Bronchial epithelial cell (primary cell): ENCODE measurements around the gene HOXD4. TPM values are rescaled to one million over a fixed set of nuclear protein-coding genes. Genes with fewer than 3 reads are reported as not detected.

Source experiments
- DNase-seq: peaks from one replicate; pipeline ENCODE4 v3.0.0-alpha.2; 2010; ENCODE audit warnings: low read depth
- FAIRE-seq: peaks from 2 replicates; lab custom pipeline; 2011; peaks lifted over from hg19 to GRCh38; lab: Jason Lieb, UNC
- H3K27me3 ChIP-seq: 2 replicates; pipeline ENCODE4 v1.5.1; 2011; ENCODE audit warnings: low read length; ENCODE audit not compliant: control insufficient read depth, insufficient read depth
- H3K36me3 ChIP-seq: 2 replicates; pipeline ENCODE4 v1.5.1; 2011; ENCODE audit warnings: low read length; ENCODE audit not compliant: control insufficient read depth, insufficient read depth
- H3K4me3 ChIP-seq: 2 replicates; pipeline ENCODE4 v1.5.1; 2011; ENCODE audit warnings: mild to moderate bottlenecking, low read depth, low read length, control low read depth
- total RNA-seq: library from RNA; depleted of rRNA; stranded (reverse); fragments of >200 nt; gene quantifications from 2 replicates; pipeline ENCODE4 v1.2.1, GENCODE V29; 2014
- TF ChIP-seq, protein P1 (sequence below): IDR thresholded peaks from 2 replicates; pipeline ENCODE4 v1.5.1; 2011; ENCODE audit warnings: mild to moderate bottlenecking, moderate library complexity, low read length, control low read depth, inconsistent platforms; ENCODE audit not compliant: insufficient read depth, severe bottlenecking

Gene HOXD4
- total RNA-seq, 1 donor from 2014 or later: not detected

DNA sequence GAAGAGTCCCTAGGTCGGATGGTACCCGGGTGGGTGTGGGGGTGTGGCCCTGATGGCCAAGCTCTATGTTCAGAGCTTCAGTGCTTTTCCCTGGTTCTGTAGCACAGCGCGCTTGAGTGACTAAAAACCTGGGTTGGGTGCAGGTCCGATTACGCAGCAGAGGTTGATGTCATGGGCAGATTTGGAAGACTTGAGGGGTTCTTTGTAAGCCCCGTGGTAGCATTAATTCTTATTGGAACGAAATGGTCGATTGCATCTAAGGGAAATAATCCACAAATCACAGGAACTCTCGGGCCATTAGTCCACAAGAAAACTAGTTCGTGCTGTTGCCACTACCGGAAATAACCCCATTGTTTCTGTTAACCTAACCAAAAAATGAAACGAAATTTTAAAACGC is 12.8 kb upstream of the HOXD4 start:
- FAIRE-seq: no peak
- H3K4me3 ChIP-seq: no peak overlapping the region

DNA sequence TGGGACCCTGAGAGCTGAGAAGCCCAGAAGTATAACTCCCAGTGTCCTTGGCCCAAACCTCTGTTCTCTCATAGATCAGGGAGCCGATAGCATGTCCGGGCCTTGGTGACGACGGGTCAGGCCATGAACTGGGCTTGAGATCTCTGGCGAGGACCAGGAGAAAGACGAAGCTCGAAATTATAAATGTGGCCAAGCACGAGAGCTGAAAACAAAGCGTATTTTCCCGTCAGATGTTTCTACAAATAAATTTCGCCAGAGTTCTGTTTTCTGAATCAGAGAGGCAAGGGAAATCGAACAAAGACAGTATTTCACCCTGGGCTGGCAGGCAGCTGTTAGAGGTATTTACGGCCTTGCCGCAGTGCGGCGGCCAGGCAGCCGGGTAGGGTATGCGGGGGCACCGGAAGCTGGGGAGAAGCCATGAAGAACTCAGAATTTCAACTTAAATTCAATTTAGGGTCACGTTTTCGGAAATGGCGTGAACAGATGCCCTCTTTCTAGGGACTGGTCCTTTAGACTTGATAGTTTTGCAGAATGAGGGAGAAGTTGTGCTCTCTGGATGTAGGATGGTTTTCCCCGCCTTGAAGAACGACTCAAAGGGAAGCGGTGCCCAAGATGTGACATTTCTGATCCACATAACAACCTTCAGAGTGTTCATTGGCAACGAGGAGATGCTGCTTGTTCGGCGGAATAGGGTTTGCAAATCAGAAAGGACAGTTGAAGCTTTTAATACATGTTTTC is 12.3 kb upstream of the HOXD4 start:
- Histone ChIP-seq H3K4me3 (no peak overlapping the region), H3K27me3 (peaks cover 52% of the 10 kb centered on the region), H3K36me3 (no peaks in the 10 kb centered on the region)
- DNase-seq (no peak), FAIRE-seq (no peak)
- TF ChIP-seq, protein P1, sequence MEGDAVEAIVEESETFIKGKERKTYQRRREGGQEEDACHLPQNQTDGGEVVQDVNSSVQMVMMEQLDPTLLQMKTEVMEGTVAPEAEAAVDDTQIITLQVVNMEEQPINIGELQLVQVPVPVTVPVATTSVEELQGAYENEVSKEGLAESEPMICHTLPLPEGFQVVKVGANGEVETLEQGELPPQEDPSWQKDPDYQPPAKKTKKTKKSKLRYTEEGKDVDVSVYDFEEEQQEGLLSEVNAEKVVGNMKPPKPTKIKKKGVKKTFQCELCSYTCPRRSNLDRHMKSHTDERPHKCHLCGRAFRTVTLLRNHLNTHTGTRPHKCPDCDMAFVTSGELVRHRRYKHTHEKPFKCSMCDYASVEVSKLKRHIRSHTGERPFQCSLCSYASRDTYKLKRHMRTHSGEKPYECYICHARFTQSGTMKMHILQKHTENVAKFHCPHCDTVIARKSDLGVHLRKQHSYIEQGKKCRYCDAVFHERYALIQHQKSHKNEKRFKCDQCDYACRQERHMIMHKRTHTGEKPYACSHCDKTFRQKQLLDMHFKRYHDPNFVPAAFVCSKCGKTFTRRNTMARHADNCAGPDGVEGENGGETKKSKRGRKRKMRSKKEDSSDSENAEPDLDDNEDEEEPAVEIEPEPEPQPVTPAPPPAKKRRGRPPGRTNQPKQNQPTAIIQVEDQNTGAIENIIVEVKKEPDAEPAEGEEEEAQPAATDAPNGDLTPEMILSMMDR: no peak

More for the DNA sequence above, 12.8 kb upstream of the HOXD4 start:
- TF ChIP-seq, protein P1: no peak
- Histone ChIP-seq H3K36me3 (no peaks in the 10 kb centered on the region), H3K27me3 (peaks cover 56% of the 10 kb centered on the region)
- DNase-seq: no peak

DNA sequence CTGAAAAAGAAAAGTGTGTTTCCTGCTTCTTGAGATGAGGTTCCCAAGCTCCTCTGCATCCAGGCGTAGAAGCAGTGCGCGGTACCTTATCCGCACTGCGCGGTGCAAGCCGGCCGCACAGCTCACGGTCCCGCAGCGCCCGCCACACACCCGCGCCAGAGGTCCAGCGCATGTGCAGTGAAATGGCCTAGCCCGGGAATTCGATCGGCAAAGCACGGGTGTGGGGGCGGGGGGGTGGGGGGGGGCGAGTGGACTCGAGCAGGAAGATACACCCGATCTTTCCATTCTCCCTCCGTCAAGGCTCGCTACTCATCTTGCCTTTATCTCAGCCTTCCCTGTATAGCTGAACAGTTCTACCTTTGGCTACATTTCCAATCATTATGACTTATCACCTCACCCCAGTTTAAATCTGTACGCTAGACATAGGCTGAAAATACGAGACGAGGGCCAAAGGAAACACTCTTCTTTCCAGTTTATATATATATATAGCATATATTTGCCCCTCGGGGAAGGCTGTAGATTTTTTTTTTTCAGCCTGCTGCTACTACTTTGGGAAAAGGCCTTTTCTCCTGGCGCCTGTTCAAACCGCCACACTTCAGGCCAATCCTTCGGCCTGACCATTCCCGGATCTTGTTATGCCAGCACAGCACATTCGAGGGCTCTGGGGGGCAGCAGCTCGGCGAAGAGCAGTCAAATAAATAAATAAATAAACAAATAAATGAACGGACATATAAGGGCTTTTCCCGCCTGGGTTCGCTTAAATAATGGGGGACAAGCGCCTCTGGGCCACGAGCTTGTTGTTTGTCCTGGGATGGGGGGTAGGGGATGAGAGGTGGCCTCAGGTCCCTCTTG is 11.5 kb upstream of the HOXD4 start:
- no peak for DNase-seq
- Histone ChIP-seq H3K27me3 (peaks cover 50% of the 10 kb centered on the region), H3K36me3 (no peaks in the 10 kb centered on the region), H3K4me3 (no peak overlapping the region)
- TF ChIP-seq, protein P1: no peak
- FAIRE-seq: no peak

DNA sequence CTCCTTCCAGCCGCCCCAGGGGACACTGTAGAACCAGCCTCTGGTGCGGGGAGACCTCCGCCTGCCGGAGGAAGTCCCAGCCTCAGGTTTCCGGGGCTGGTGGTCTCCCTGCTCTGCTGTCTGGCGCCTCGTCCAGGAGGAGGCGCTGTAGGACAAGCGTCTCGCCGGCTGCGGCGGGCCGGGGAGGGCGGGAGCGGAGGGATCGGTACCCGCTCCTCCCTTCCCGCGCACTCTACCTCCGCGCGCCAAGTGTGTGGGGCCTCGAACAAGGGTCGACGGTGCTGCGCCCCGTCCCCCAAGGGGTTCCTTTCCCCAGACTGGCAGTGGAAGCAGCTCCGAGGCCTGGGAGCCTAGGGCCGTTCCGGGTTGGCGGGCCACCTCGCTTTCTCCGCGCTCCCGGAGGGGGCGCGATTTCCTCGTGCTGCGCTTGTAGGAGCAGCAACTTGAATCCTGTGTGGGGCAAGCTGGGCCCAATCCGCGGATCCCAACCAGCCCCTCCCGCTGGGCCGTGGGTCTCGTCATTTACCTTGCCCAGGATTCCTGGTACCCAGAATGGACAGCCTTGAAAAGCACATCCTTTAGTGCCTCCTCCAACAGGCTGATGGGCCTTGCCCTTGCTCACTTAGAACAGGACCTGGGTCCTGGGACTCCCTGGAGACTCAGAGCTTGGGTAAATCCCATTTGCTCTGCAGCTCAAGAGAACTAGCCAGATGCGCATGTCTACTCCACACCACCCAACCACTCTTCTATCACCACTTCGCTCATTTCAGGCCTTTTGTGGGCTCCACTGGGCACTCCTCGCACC is 10.6 kb upstream of the HOXD4 start:
- H3K36me3 ChIP-seq: no peaks in the 10 kb centered on the region
- DNase-seq (peak; percentile 25), FAIRE-seq (no peak)
- peaks cover 53% of the 10 kb centered on the region for H3K27me3 ChIP-seq
- H3K4me3 ChIP-seq: peak overlapping the region; percentile 46
- TF ChIP-seq, protein P1: peak; percentile 91

DNA sequence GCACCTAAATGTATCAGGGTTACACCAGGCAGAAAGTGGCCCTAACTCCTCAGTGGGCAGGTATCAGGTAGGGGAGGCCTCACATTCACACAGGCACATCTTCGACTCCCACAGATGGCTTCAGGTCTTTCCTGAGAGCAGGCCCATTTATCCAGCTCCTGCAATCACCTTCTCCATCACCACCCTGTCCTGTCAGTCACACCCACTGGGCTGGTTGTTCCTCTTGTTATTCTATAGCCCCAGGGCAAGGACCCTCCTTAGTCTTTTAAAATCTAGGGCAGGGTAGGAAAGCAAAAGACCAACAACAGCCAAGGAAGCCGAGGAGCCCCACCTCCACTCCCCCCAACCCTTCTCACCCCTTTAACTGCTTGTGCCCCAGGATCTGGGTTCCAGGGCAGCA is 9.1 kb upstream of the HOXD4 start:
- no peaks in the 10 kb centered on the region for H3K36me3 ChIP-seq
- DNase-seq (no peak), FAIRE-seq (no peak)
- TF ChIP-seq, protein P1: no peak
- peaks cover 53% of the 10 kb centered on the region for H3K27me3 ChIP-seq
- no peak overlapping the region for H3K4me3 ChIP-seq
